OCI-LY3 (cell line): ENCODE data around the gene PRM1.
A peak's percentile ranks its signal among the peaks of the same experiment; 100 is the strongest.

Source experiments
- H2AFZ ChIP-seq: fragments of 200-600, 300-600 bp; shearing (Covaris generic); 2 replicates; pipeline ENCODE4 v1.6.0; 2014; ENCODE audit warnings: antibody characterized with exemption, low read depth, low read length
- H3K27ac ChIP-seq: fragments of 200-600, 300-600 bp; sonication (generic); 2 replicates; pipeline ENCODE4 v1.5.1; 2014; ENCODE audit warnings: mild to moderate bottlenecking, low read length, moderate library complexity, mixed read lengths
- H3K27me3 ChIP-seq: fragments of 200-600, 300-600 bp; sonication (generic); 2 replicates; pipeline ENCODE4 v1.6.1; 2014; ENCODE audit warnings: low read depth, low read length, mixed read lengths
- H3K36me3 ChIP-seq: fragments of 200-600, 300-600 bp; sonication (generic); replicated peaks from 2 replicates; pipeline ENCODE3; 2014; ENCODE audit warnings: low read depth, low read length, mixed read lengths
- H3K4me1 ChIP-seq: fragments of 300-600, 200-600 bp; sonication (generic); 2 replicates; pipeline ENCODE4 v1.6.1; 2014; ENCODE audit warnings: low read length, mixed read lengths
- H3K4me2 ChIP-seq: fragments of 200-600, 300-600 bp; sonication (generic); 2 replicates; pipeline ENCODE4 v1.6.1; 2014; ENCODE audit warnings: low read length, mixed read lengths
- H3K4me3 ChIP-seq: fragments of 300-600, 200-600 bp; sonication (generic); 2 replicates; pipeline ENCODE4 v1.5.1; 2014; ENCODE audit warnings: antibody characterized with exemption, mild to moderate bottlenecking, low read length, moderate library complexity
- H3K79me2 ChIP-seq: fragments of 300-600, 200-600 bp; shearing (Covaris generic); 2 replicates; pipeline ENCODE4 v1.6.1; 2014; ENCODE audit warnings: mild to moderate bottlenecking, low read length, mixed read lengths
- H3K9ac ChIP-seq: fragments of 300-600, 200-600 bp; shearing (Covaris generic); 2 replicates; pipeline ENCODE4 v1.6.0; 2014; ENCODE audit warnings: mild to moderate bottlenecking, low read length, moderate library complexity
- H3K9me3 ChIP-seq: fragments of 200-600, 300-600 bp; shearing (Covaris generic); 2 replicates; pipeline ENCODE4 v1.6.1; 2014; ENCODE audit warnings: low read length, mixed read lengths; ENCODE audit not compliant: insufficient read depth
- H4K20me1 ChIP-seq: fragments of 200-600, 300-600 bp; sonication (generic); 2 replicates; pipeline ENCODE4 v1.6.1; 2016; ENCODE audit warnings: low read length, mixed read lengths; ENCODE audit not compliant: insufficient read depth
- CTCF ChIP-seq: fragments of 200-600, 300-600 bp; sonication (generic); IDR thresholded peaks from 2 replicates; pipeline ENCODE4 v1.5.1; 2014; ENCODE audit warnings: antibody characterized with exemption, low read length, low read depth
- EZH2phosphoT487 ChIP-seq: fragments of 200-600 bp; shearing (Covaris generic); IDR thresholded peaks from 2 replicates; pipeline ENCODE4 v1.6.1; 2018; ENCODE audit warnings: antibody characterized with exemption, mixed run types, low read depth

PRM1 gene

GRCh38 chr16:11308493-11309283, 27.6 kb upstream of the PRM1 start:
- Histone ChIP-seq H3K27me3 (no peaks in the 10 kb centered on the region), H3K9me3 (0 out of 2 replicates have a peak, but pooled peaks cover 6% of the 10 kb centered on the region), H3K79me2 (no peaks in the 10 kb centered on the region), H3K4me3 (no peak overlapping the region), H3K27ac (no peak overlapping the region), H3K36me3 (no peaks in the 10 kb centered on the region), H3K4me1 (peaks cover 31% of the 10 kb centered on the region), H3K4me2 (peak overlapping the region; percentile 20), H3K9ac (no peak overlapping the region), H2AFZ (0 out of 2 replicates have a peak overlapping the region, but pooled peaks have one; percentile 27), H4K20me1 (no peaks in the 10 kb centered on the region)
- TF ChIP-seq CTCF, result no peak
- no peak for TF ChIP-seq EZH2phosphoT487

GRCh38 chr16:11307639-11308492, 26.7 kb upstream of the PRM1 start:
- Histone ChIP-seq H3K9me3 (0 out of 2 replicates have a peak, but pooled peaks cover 6% of the 10 kb centered on the region), H3K4me3 (no peak overlapping the region), H3K79me2 (no peaks in the 10 kb centered on the region), H3K36me3 (no peaks in the 10 kb centered on the region), H4K20me1 (no peaks in the 10 kb centered on the region), H3K9ac (no peak overlapping the region), H3K4me1 (peaks cover 31% of the 10 kb centered on the region), H2AFZ (no peak overlapping the region), H3K4me2 (no peak overlapping the region), H3K27ac (no peak overlapping the region), H3K27me3 (no peaks in the 10 kb centered on the region)
- no peak for TF ChIP-seq EZH2phosphoT487
- no peak for TF ChIP-seq CTCF

DNA sequence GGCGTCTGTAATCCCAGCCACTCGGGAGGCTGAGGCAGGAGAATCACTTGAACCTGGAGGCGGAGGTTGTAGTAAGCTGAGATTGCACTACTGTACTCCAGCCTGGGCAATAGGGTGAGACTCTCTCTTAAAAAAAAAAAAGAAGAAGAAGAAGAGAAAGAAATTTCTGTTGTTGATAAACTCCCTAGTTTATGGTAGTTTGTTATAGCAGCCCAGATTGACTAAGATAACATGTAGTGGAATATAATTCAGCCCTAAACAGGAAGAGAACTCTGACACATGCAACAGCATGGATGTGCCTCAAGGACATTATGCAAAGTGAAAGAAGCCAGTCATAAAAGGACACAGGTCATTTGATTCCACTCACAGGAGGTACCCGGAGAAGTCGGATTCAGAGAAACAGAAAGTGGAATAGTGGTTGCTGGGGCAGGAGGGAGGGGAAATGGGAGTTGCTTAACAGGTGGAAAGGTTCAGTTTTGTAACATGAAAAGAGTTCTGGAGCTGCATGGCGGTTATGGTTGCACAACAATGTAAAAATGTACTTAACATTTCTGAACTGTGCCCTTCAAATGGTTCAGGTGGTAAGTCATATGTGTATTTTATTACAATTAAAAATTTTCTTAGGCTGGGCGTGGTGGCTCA, 26.0 kb upstream of the PRM1 start:
- Histone ChIP-seq H3K9me3 (0 out of 2 replicates have a peak, but pooled peaks cover 6% of the 10 kb centered on the region), H2AFZ (no peak overlapping the region), H3K4me1 (peaks cover 24% of the 10 kb centered on the region), H3K27me3 (no peaks in the 10 kb centered on the region), H3K4me2 (no peak overlapping the region), H4K20me1 (no peaks in the 10 kb centered on the region), H3K79me2 (no peaks in the 10 kb centered on the region), H3K9ac (no peak overlapping the region), H3K27ac (no peak overlapping the region), H3K4me3 (no peak overlapping the region), H3K36me3 (no peaks in the 10 kb centered on the region)
- TF ChIP-seq CTCF, result no peak
- TF ChIP-seq EZH2phosphoT487, result no peak

- TF ChIP-seq EZH2phosphoT487, result no peak
- no peak for TF ChIP-seq CTCF
- Histone ChIP-seq H3K4me2 (no peak overlapping the region), H3K79me2 (no peaks in the 10 kb centered on the region), H3K27me3 (no peaks in the 10 kb centered on the region), H3K4me3 (no peak overlapping the region), H3K9ac (no peak overlapping the region), H3K9me3 (0 out of 2 replicates have a peak, but pooled peaks cover 6% of the 10 kb centered on the region), H4K20me1 (no peaks in the 10 kb centered on the region), H2AFZ (no peak overlapping the region), H3K36me3 (no peaks in the 10 kb centered on the region), H3K4me1 (peaks cover 24% of the 10 kb centered on the region), H3K27ac (no peak overlapping the region)
Observed at GRCh38 chr16:11306381-11306780, 25.3 kb upstream of the PRM1 start.
